Skeletal muscle tissue (tissue), 4 donors: ENCODE data around the gene RABGGTB. TPM values are rescaled to one million over a fixed set of nuclear protein-coding genes. Genes with fewer than 3 reads are reported as not detected.
A peak's percentile ranks its signal among the peaks of the same experiment; 100 is the strongest.
"Not testable (repeated sequence)": the region's sequence is repeated elsewhere in the genome, so short reads cannot be mapped to it uniquely, and the experiment has no call there.

Experiments
- H3K27ac ChIP-seq: one replicate; pipeline ENCODE4 v1.7.0; 2013; ENCODE audit warnings: mild to moderate bottlenecking, low read depth, low read length, inconsistent platforms
- H3K27me3 ChIP-seq, 3 donors: one replicate each; pipeline ENCODE4 v1.7.0; 2013; ENCODE audit warnings: low read length in 3 of 3; ENCODE audit not compliant: control insufficient read depth in 3 of 3, insufficient read depth in 3 of 3
- H3K36me3 ChIP-seq, 3 donors: one replicate each; pipeline ENCODE4 v1.7.0; 2013; ENCODE audit warnings: low read length in 3 of 3; ENCODE audit not compliant: control insufficient read depth in 3 of 3, insufficient read depth in 3 of 3
- H3K4me1 ChIP-seq, 3 donors: one replicate each; pipeline ENCODE4 v1.7.0; 2013; ENCODE audit warnings: low read length in 3 of 3, mild to moderate bottlenecking in 3 of 3; ENCODE audit not compliant: control insufficient read depth in 3 of 3, insufficient read depth in 3 of 3
- H3K4me3 ChIP-seq, 3 donors: one replicate each; pipeline ENCODE4 v1.7.0; 2013; ENCODE audit warnings: low read length in 3 of 3
- H3K9ac ChIP-seq, 3 donors: one replicate each; pipeline ENCODE4 v1.7.0; 2013; ENCODE audit warnings: low read length in 3 of 3, mild to moderate bottlenecking in 3 of 3, moderate library complexity in 2 of 3, low read depth in 1 of 3
- H3K9me3 ChIP-seq, 3 donors: one replicate each; pipeline ENCODE4 v1.7.0; 2013; ENCODE audit warnings: low read length in 3 of 3; ENCODE audit not compliant: control insufficient read depth in 3 of 3
- total RNA-seq: library from RNA; depleted of rRNA; stranded (reverse); fragments of >200 nt; gene quantifications from one replicate; pipeline ENCODE4 v1.2.3, GENCODE V29; 2014
- donor health status: Osteomylitis.

RABGGTB gene
- total RNA-seq, 1 donor from 2014 or later, result 75.7 TPM

GRCh38 chr1:75771978-75772377 is 14.1 kb upstream of the RABGGTB start:
- Histone ChIP-seq H3K4me3 (no peak overlapping the region), H3K27me3 (no peaks in the 10 kb centered on the region), H3K9me3 (no peaks in the 10 kb centered on the region), H3K9ac (no peak overlapping the region), H3K36me3 (no peaks in the 10 kb centered on the region), H3K27ac (no peak overlapping the region), H3K4me1 (no peaks in the 10 kb centered on the region)

- not testable (repeated sequence) for H3K4me3 ChIP-seq, H3K36me3 ChIP-seq, H3K27me3 ChIP-seq, H3K9me3 ChIP-seq, H3K4me1 ChIP-seq, H3K9ac ChIP-seq, H3K27ac ChIP-seq
Observed at GRCh38 chr1:75777812-75778211, 8.2 kb upstream of the RABGGTB start.

GRCh38 chr1:75778694-75779093 is 7.4 kb upstream of the RABGGTB start:
- H3K27ac ChIP-seq, H3K36me3 ChIP-seq, H3K27me3 ChIP-seq, H3K9me3 ChIP-seq, H3K4me1 ChIP-seq, H3K4me3 ChIP-seq, H3K9ac ChIP-seq: not testable (repeated sequence)

GRCh38 chr1:75780183-75780582 is 5.9 kb upstream of the RABGGTB start:
- H3K27me3 ChIP-seq, H3K36me3 ChIP-seq: not testable (repeated sequence)

GRCh38 chr1:75783920-75784319 is 2.1 kb upstream of the RABGGTB start:
- H3K9ac ChIP-seq, H3K36me3 ChIP-seq, H3K27ac ChIP-seq, H3K27me3 ChIP-seq, H3K9me3 ChIP-seq, H3K4me3 ChIP-seq: not testable (repeated sequence)
- peaks cover 6 to 29% (median 15%) of the 10 kb centered on the region in 3 donors for H3K4me1 ChIP-seq

More at GRCh38 chr1:75780183-75780582, 5.9 kb upstream of the RABGGTB start:
- not testable (repeated sequence) for H3K27ac ChIP-seq, H3K4me3 ChIP-seq, H3K9me3 ChIP-seq, H3K9ac ChIP-seq, H3K4me1 ChIP-seq

GRCh38 chr1:75785320-75785982 is 605 bp upstream of the RABGGTB start:
- H3K9ac ChIP-seq, result peak overlapping the region; percentile 89 to 95 (median 92)
- H3K4me1 ChIP-seq, result peaks cover 9 to 41% (median 30%) of the 10 kb centered on the region in 3 donors
- peak overlapping the region; percentile 88 to 100 (median 93) for H3K4me3 ChIP-seq
- peak overlapping the region; percentile 85 for H3K27ac ChIP-seq
- peaks cover 0 to 9% (median 8%) of the 10 kb centered on the region in 3 donors for H3K36me3 ChIP-seq
- no peaks in the 10 kb centered on the region for H3K9me3 ChIP-seq
- H3K27me3 ChIP-seq, result no peaks in the 10 kb centered on the region

- Histone ChIP-seq H3K4me3 (peak overlapping the region; percentile 88 to 100 (median 93)), H3K27me3 (no peaks in the 10 kb centered on the region), H3K9me3 (no peaks in the 10 kb centered on the region), H3K9ac (peak overlapping the region; percentile 89 to 95 (median 92)), H3K27ac (peak overlapping the region; percentile 85), H3K4me1 (peaks cover 15 to 43% (median 36%) of the 10 kb centered on the region in 3 donors), H3K36me3 (peaks cover under 1 to 17% (median 16%) of the 10 kb centered on the region in 3 donors)
Observed at GRCh38 chr1:75786901-75787493, 941 bp downstream of the RABGGTB start.

- Histone ChIP-seq H3K4me1 (peaks cover 15 to 43% (median 36%) of the 10 kb centered on the region in 3 donors), H3K9ac (peak overlapping the region; percentile 89 to 95 (median 92)), H3K36me3 (peaks cover 4 to 22% (median 21%) of the 10 kb centered on the region in 3 donors), H3K27me3 (no peaks in the 10 kb centered on the region), H3K4me3 (peak overlapping the region; percentile 88 to 100 (median 93)), H3K9me3 (no peaks in the 10 kb centered on the region), H3K27ac (peak overlapping the region; percentile 85)
Observed at GRCh38 chr1:75787524-75787923, 1.5 kb downstream of the RABGGTB start.

GRCh38 chr1:75789988-75790387 is 3.9 kb downstream of the RABGGTB start:
- peak overlapping the region in 1 of 3 donors; percentile 15 for H3K9ac ChIP-seq
- H3K4me1 ChIP-seq, result peaks cover 15 to 43% (median 36%) of the 10 kb centered on the region in 3 donors
- peaks cover 19 to 45% (median 40%) of the 10 kb centered on the region in 3 donors for H3K36me3 ChIP-seq
- no peak overlapping the region for H3K4me3 ChIP-seq
- no peaks in the 10 kb centered on the region for H3K9me3 ChIP-seq
- H3K27me3 ChIP-seq, result no peaks in the 10 kb centered on the region
- peak overlapping the region; percentile 68 for H3K27ac ChIP-seq

GRCh38 chr1:75791022-75791421 is 5.0 kb downstream of the RABGGTB start:
- peak overlapping the region; percentile 6 to 46 (median 8) for H3K9ac ChIP-seq
- no peaks in the 10 kb centered on the region for H3K27me3 ChIP-seq
- no peak overlapping the region for H3K4me3 ChIP-seq
- peak overlapping the region; percentile 68 for H3K27ac ChIP-seq
- no peaks in the 10 kb centered on the region for H3K9me3 ChIP-seq
- H3K36me3 ChIP-seq, result peaks cover 29 to 55% (median 50%) of the 10 kb centered on the region in 3 donors
- peaks cover 15 to 36% (median 33%) of the 10 kb centered on the region in 3 donors for H3K4me1 ChIP-seq
